SJSA1 (cell line): ENCODE data around the gene SLC28A3. TPM values are rescaled to one million over a fixed set of nuclear protein-coding genes. Genes with fewer than 3 reads are reported as not detected.

Experiments
- DNase-seq, 2 experiments: peaks; one replicate each; pipeline ENCODE4 v3.0.0-alpha.2; 2015 to 2020; ENCODE audit warnings: low spot score in 2 of 2, low read depth in 1 of 2
- H3K27ac ChIP-seq: fragments of 250-450 bp; sonication (Bioruptor Pico); 2 replicates; pipeline ENCODE4 v1.5.1; 2020; ENCODE audit warnings: mild to moderate bottlenecking, moderate library complexity
- H3K27me3 ChIP-seq: fragments of 250-450 bp; sonication (Bioruptor Pico); replicated peaks from 2 replicates; pipeline ENCODE4 v1.5.1; 2020; ENCODE audit warnings: mild to moderate bottlenecking, moderate library complexity
- H3K36me3 ChIP-seq: fragments of 250-450 bp; sonication (Bioruptor Pico); 2 replicates; pipeline ENCODE4 v1.5.1; 2020; ENCODE audit warnings: mild to moderate bottlenecking
- H3K4me1 ChIP-seq: fragments of 250-450 bp; sonication (Bioruptor Pico); replicated peaks from 2 replicates; pipeline ENCODE4 v1.6.1; 2021; ENCODE audit warnings: mild to moderate bottlenecking
- H3K4me3 ChIP-seq: fragments of 250-450 bp; sonication (Bioruptor Pico); 2 replicates; pipeline ENCODE4 v1.5.1; 2020; ENCODE audit warnings: mild to moderate bottlenecking
- H3K9me3 ChIP-seq: fragments of 250-450 bp; sonication (Bioruptor Pico); replicated peaks from 2 replicates; pipeline ENCODE4 v1.5.1; 2020; ENCODE audit warnings: mild to moderate bottlenecking
- total RNA-seq: library from RNA; depleted of rRNA; stranded (reverse); fragments of >200 nt; shearing (Covaris generic); gene quantifications from 2 replicates; pipeline ENCODE4 v1.2.3, GENCODE V29; 2014

Gene SLC28A3
- total RNA-seq, 1 experiment from 2014 or later, result 0.11 TPM

DNA sequence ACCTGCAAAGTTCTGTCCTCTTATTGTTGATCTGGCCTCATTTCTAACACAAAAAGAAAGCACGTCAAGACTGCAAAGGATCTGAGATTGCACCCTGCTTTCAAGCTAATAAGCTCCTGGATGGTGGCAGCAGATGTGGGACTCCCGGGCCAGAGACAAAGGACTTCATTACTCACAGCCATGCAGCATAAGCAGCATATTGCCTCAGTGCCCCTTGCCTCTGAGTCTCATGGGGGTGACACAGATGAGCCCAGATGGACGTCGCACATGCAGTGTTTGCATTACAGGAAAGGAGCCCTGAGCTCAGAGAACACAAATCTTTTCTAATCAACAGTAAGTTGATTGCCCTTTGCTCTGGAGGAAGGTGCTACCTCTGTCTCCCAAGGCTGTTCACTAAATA is 105.0 kb downstream of the SLC28A3 start:
- Histone ChIP-seq H3K27ac (no peak overlapping the region), H3K36me3 (no peaks in the 10 kb centered on the region), H3K27me3 (no peaks in the 10 kb centered on the region), H3K4me1 (no peaks in the 10 kb centered on the region), H3K9me3 (no peaks in the 10 kb centered on the region), H3K4me3 (no peak overlapping the region)
- no peak for DNase-seq

DNA sequence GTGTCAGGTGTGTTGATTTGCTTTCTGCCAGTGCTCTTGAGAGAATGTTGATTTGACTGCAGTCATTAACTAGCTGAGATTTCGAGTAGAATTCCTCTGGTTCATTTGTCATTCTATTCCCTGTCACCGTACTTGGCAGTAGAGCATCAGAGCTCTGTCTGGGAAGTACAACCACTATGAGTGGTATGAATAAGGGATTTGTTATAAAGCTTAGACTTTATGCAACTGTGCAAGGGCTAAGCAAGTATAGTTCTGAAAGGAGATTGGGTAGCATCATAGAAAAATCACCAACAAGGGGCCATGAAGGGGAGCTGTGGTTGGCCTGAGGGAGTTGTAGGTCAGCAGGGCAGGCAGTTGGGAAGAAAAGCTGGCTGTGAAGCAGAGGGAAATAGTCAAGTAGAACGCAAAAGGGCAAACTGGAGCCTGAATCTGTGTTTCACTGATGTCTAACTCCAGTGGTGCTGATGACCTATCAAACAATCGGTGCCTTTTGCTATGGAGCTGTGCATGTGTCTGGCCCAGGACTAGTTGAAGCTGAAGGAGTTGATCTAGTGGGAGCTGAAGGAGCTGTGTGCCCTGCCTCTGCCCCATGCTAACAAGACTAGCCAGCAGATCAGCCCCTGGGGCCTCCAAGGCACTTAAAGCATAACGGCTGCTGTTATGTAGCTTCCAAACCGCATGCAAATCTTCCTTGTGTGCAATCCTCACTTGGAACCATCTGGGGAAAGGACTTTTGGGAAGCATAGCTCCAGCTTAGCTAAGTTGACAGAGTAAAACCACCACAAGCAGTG is 110.0 kb downstream of the SLC28A3 start:
- H3K27me3 ChIP-seq, result no peaks in the 10 kb centered on the region; the same call in 1 of the 2 replicates
- DNase-seq, result no peak
- H3K36me3 ChIP-seq, result no peaks in the 10 kb centered on the region
- no peaks in the 10 kb centered on the region for H3K9me3 ChIP-seq
- no peak overlapping the region for H3K4me3 ChIP-seq
- no peaks in the 10 kb centered on the region for H3K4me1 ChIP-seq
- no peak overlapping the region for H3K27ac ChIP-seq

DNA sequence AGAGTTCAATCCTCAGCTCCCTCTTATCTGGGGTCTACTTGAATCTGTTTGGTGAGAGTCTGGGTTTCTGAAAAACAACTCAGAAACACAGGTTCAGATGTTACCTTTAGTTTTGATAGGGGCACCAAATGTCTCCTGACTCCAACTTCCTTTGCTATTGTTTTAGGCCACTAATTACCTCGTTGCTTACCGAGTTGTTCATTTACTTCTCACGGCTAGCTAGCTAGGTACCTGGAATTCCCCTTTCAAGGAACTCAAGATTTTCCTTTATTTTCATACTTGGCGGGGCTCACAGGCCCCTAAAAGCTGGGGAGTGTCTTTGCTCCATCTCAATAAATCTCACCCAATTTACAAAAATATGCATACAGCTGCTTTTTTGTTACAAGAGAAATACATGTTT is 111.4 kb downstream of the SLC28A3 start:
- H3K36me3 ChIP-seq, result no peaks in the 10 kb centered on the region
- DNase-seq, result no peak
- H3K27ac ChIP-seq, result no peak overlapping the region
- H3K4me3 ChIP-seq, result no peak overlapping the region
- no peaks in the 10 kb centered on the region for H3K9me3 ChIP-seq
- H3K27me3 ChIP-seq, result no peaks in the 10 kb centered on the region; the same call in 1 of the 2 replicates
- H3K4me1 ChIP-seq, result no peaks in the 10 kb centered on the region

DNA sequence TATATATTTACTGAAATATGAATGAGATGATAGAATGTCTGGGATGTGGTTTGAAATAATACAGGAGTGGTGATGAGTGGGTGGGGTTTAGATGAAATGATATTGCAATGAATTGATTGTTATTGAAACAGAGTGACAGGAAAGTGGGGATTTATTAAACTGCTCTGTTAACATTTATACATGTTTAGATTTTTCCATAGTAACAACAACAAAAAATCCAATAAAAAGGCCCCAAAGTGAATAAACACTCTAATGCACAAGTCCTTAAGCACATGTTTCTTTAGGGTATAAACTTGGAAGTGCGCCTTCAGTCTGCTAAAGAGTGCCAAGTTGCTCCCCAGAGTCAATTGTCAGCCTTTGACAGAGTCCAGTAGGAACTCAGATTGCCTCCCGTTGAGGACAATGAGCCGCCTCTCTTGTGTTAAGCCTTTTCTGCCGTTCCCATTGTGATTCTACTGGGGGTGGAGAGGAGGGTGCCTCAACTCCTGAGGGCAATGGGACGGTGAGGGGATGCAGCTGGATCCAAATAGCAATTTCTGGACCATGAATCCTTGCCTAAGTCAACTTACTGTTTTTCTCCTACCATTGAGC is 112.3 kb downstream of the SLC28A3 start:
- Histone ChIP-seq H3K36me3 (no peaks in the 10 kb centered on the region), H3K4me3 (no peak overlapping the region), H3K4me1 (no peaks in the 10 kb centered on the region), H3K27ac (no peak overlapping the region), H3K27me3 (no peaks in the 10 kb centered on the region; the same call in 1 of the 2 replicates), H3K9me3 (no peaks in the 10 kb centered on the region)
- DNase-seq, result no peak

DNA sequence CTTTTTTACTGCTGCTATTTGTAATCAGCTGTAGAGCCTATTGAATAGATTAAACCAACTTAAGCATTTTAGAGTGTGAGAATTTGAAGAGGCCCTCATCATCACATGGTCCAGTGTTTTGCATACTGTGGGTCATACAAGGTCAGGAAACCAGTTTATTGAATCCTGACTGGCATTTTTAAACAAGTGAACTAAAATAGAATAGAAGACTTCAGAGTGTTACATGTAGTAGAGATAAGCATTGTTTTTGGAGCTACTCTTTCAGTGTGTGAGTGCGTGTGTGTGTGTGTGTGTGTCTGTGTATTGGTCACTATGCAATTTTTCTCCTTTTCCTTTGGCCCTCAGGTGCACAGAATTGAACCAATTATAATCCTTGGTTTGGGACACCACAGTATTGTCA is 114.4 kb downstream of the SLC28A3 start:
- H3K27ac ChIP-seq, result no peak overlapping the region
- no peaks in the 10 kb centered on the region; the same call in 1 of the 2 replicates for H3K27me3 ChIP-seq
- no peaks in the 10 kb centered on the region for H3K4me1 ChIP-seq
- H3K36me3 ChIP-seq, result no peaks in the 10 kb centered on the region
- no peak for DNase-seq
- H3K9me3 ChIP-seq, result no peaks in the 10 kb centered on the region
- H3K4me3 ChIP-seq, result no peak overlapping the region
